ENCODE results near the gene C1QTNF12.

GRCh38 chr1:1262758-1263157 is 16.2 kb upstream of the C1QTNF12 start:
- TF ChIP-seq, protein P1, sequence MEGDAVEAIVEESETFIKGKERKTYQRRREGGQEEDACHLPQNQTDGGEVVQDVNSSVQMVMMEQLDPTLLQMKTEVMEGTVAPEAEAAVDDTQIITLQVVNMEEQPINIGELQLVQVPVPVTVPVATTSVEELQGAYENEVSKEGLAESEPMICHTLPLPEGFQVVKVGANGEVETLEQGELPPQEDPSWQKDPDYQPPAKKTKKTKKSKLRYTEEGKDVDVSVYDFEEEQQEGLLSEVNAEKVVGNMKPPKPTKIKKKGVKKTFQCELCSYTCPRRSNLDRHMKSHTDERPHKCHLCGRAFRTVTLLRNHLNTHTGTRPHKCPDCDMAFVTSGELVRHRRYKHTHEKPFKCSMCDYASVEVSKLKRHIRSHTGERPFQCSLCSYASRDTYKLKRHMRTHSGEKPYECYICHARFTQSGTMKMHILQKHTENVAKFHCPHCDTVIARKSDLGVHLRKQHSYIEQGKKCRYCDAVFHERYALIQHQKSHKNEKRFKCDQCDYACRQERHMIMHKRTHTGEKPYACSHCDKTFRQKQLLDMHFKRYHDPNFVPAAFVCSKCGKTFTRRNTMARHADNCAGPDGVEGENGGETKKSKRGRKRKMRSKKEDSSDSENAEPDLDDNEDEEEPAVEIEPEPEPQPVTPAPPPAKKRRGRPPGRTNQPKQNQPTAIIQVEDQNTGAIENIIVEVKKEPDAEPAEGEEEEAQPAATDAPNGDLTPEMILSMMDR (conservative IDR thresholded peaks at IDR 0.05; ENCODE audit: low read depth in 2 of 2): no peak
- TF ChIP-seq, protein P2, sequence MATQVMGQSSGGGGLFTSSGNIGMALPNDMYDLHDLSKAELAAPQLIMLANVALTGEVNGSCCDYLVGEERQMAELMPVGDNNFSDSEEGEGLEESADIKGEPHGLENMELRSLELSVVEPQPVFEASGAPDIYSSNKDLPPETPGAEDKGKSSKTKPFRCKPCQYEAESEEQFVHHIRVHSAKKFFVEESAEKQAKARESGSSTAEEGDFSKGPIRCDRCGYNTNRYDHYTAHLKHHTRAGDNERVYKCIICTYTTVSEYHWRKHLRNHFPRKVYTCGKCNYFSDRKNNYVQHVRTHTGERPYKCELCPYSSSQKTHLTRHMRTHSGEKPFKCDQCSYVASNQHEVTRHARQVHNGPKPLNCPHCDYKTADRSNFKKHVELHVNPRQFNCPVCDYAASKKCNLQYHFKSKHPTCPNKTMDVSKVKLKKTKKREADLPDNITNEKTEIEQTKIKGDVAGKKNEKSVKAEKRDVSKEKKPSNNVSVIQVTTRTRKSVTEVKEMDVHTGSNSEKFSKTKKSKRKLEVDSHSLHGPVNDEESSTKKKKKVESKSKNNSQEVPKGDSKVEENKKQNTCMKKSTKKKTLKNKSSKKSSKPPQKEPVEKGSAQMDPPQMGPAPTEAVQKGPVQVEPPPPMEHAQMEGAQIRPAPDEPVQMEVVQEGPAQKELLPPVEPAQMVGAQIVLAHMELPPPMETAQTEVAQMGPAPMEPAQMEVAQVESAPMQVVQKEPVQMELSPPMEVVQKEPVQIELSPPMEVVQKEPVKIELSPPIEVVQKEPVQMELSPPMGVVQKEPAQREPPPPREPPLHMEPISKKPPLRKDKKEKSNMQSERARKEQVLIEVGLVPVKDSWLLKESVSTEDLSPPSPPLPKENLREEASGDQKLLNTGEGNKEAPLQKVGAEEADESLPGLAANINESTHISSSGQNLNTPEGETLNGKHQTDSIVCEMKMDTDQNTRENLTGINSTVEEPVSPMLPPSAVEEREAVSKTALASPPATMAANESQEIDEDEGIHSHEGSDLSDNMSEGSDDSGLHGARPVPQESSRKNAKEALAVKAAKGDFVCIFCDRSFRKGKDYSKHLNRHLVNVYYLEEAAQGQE (IDR thresholded peaks at IDR 0.05; ENCODE audit: unreplicated experiment): no peak
- TF ChIP-seq POLR2AphosphoS5 (IDR thresholded peaks at IDR 0.05; ENCODE audit: low read depth): no peak
